SU-DHL-6 (cell line): Measurements from ENCODE around the gene UBE2E1.

Source experiments
- CTCF ChIP-seq: fragments of 200-600 bp; sonication (generic); IDR thresholded peaks from one replicate; pipeline ENCODE4 v1.5.1; 2017; ENCODE audit warnings: antibody characterized with exemption, mild to moderate bottlenecking, low read length, moderate library complexity; ENCODE audit not compliant: insufficient read depth, poor library complexity, severe bottlenecking
- EZH2phosphoT487 ChIP-seq: fragments of 200-600 bp; sonication (generic), shearing (Covaris generic); conservative IDR thresholded peaks from 2 replicates; pipeline ENCODE4 v1.6.1; 2018; ENCODE audit warnings: mild to moderate bottlenecking, antibody characterized with exemption, low read length, moderate library complexity, mixed read lengths

GRCh38 chr3:23920151-23920655 is 114.4 kb downstream of the UBE2E1 start:
- TF ChIP-seq CTCF (no peak), EZH2phosphoT487 (no peak)
